ENCODE results near the gene ELAVL1.

- TF ChIP-seq CTCF (IDR thresholded peaks at IDR 0.05) (no peak), POLR2A (IDR thresholded peaks at IDR 0.05) (no peak)
Measured at GRCh38 chr19:7910321-7911161, 94.9 kb downstream of the ELAVL1 start.
